Measurements from ENCODE around the gene C14orf93.

Gene C14orf93

DNA sequence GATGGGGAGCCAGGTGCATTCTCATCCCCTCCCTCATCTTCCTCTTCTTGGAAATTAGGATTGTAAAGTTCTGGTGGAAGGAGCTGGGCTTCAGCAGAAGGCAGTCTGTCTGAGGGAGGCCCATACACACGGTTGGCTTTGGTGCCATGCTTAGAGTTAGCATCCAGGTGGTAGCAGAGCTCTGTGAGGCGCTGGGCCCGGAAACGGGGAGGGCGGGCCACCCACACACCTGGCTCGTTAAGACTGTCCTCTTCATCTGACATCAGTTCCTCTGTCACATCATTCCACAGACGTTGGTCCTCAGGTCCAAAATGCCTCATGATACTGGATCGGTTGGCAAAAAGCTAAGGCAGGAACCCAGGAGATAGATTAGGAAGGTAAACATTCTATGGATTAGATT lies 22.7 kb downstream of the C14orf93 start:
- H3K4me3 ChIP-seq (ENCODE audit: low read depth, low read length) = no peak overlapping the region
- DNase-seq (ENCODE audit: low read depth) = no peak
- TF ChIP-seq, protein P1, sequence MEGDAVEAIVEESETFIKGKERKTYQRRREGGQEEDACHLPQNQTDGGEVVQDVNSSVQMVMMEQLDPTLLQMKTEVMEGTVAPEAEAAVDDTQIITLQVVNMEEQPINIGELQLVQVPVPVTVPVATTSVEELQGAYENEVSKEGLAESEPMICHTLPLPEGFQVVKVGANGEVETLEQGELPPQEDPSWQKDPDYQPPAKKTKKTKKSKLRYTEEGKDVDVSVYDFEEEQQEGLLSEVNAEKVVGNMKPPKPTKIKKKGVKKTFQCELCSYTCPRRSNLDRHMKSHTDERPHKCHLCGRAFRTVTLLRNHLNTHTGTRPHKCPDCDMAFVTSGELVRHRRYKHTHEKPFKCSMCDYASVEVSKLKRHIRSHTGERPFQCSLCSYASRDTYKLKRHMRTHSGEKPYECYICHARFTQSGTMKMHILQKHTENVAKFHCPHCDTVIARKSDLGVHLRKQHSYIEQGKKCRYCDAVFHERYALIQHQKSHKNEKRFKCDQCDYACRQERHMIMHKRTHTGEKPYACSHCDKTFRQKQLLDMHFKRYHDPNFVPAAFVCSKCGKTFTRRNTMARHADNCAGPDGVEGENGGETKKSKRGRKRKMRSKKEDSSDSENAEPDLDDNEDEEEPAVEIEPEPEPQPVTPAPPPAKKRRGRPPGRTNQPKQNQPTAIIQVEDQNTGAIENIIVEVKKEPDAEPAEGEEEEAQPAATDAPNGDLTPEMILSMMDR (IDR thresholded peaks at IDR 0.05; ENCODE audit: low read depth, low read length, missing control alignments) = no peak

DNA sequence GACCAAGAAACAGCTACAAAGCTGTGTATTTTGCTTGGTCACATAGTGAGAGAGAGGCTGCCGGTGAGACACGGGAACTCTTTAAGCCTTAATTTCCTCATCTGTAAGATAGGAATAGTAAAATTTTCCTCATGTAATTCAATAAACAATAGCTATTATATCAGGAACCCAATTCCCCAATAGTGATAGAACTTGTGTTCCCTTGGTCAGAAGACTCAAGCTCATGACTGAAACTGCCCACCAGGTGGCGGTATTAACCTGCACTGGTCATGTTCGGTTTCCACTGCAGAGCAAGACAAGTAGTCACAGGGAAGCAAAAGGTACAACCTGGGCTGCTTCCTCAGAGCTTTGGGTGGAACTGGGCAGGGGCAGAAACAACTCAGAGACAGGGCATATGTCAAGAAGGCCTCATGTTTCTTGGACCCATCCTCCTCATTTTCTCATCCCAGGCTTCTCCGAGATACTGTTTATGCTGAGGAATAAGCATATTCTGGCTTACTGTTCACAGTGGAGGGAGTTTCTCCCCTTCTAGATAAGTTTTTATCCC lies 23.4 kb downstream of the C14orf93 start:
- DNase-seq (ENCODE audit: low read depth) = peak; percentile 69
- no peak overlapping the region for H3K4me3 ChIP-seq (ENCODE audit: low read depth, low read length)
- TF ChIP-seq, protein P1 (IDR thresholded peaks at IDR 0.05; ENCODE audit: low read depth, low read length, missing control alignments) = peak; percentile 80

DNA sequence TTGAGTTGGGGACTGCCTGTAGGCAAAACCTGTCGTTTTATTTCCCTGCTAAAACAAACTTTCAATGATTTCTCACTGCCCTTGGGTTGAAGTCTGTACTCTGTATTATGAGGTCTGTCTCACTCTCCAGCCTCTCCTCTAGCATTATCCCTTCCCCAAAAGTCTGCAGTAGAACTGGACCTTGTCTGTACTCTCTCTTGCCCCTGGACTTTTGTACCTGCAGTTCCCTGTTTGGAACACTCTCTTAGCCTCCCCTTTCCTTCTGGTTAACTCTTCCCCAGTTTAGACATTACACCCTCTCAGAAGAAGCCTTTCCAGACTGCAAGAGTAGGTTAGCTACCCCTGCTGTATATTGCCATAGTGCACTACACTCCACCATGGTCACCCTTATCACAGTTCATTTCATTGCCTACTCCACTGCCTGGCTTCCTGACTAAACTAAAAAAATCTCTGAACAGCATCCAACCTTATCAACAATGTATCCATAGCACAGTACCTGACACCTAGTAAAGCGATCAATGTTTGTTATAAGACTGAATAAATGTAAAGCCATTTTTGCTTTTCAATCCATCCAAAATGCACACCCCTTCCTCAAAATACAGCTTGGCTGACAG lies 23.9 kb downstream of the C14orf93 start:
- no peak for DNase-seq (ENCODE audit: low read depth)
- TF ChIP-seq, protein P1 (IDR thresholded peaks at IDR 0.05; ENCODE audit: low read depth, low read length, missing control alignments) = peak; percentile 5
- no peak overlapping the region for H3K4me3 ChIP-seq (ENCODE audit: low read depth, low read length)

DNA sequence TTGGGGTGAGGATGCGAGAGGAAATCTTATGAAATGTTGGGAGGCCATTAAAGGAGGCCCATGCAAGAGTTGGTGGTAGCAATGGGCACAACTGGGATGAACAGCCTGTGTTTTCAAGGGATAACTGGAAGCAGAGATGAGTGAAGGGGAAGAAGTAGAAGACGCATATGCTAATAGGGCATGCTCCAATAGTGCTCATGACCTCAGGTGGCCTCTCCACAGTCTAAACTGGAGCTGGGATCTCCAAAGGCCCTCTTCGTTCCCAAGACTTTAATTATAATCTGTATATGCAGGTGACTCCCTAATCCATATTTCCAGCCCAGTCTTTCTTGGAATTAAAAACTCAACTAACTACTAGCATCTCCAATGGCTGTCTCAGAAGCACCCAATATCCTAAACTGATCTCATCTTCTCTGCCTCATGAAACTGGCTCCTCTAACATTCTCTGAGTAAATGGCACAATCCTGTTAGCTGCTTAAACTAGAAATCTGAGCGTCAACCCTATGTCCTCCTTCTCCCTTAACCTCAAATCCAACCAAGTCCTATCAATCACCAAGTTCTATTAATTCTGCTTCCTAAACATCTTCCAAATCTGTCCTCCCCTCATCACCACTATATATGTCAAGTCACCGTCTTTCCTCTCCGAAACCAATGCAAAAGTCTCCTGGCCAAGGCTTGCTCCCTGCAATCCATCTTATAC lies 24.8 kb downstream of the C14orf93 start:
- DNase-seq (ENCODE audit: low read depth) = no peak
- no peak overlapping the region for H3K4me3 ChIP-seq (ENCODE audit: low read depth, low read length)
- TF ChIP-seq, protein P1 (IDR thresholded peaks at IDR 0.05; ENCODE audit: low read depth, low read length, missing control alignments) = no peak

DNA sequence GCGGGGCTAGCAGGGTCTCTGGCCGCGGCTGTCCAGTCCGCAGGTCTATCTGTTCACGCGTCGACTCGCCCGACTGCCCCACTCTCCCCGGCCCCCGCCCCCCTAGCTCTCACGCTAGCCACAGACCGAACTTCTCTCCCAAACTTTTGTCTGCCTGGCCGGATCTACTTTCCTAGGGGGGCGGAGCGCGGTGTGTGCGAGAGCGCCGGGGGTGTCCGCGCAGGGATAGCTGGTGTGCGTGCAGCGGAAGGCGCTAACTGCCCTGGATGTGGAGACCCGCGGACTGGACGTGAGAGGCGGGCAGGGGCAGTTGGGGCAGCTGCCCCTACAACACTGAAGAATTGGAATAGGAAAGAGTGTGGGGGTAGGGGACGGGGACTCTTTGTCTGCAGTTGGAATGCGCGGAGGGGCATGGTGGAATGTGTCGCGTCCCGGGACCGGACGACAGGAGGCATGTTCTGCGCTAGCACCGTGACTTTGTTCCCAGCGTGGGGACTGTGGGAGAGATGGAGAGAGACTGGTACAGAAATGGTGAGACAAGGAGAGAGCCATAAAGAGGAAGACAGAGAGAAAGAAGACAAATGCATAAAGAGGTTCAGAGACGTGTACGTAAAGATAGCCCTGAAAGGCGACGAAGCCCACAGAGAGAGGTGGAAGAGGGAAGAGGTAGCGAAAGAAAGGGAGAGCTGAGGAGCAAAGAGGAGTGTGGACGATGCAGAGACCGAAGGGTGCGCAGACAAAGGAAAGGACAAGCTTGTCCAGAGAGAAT lies 27.3 kb downstream of the C14orf93 start, which contains the start of gene AJUBA:
TSS of gene AJUBA (minus strand) at position 75 of the 769 bp plus-strand sequence. CDS start 285 bp downstream, outside the sequence.
- TF ChIP-seq, protein P1 (IDR thresholded peaks at IDR 0.05; ENCODE audit: low read depth, low read length, missing control alignments) = peak; percentile 1
- DNase-seq (ENCODE audit: low read depth) = peak; percentile 50
- H3K4me3 ChIP-seq (ENCODE audit: low read depth, low read length) = peak within 1 kb of the TSS; percentile 79

DNA sequence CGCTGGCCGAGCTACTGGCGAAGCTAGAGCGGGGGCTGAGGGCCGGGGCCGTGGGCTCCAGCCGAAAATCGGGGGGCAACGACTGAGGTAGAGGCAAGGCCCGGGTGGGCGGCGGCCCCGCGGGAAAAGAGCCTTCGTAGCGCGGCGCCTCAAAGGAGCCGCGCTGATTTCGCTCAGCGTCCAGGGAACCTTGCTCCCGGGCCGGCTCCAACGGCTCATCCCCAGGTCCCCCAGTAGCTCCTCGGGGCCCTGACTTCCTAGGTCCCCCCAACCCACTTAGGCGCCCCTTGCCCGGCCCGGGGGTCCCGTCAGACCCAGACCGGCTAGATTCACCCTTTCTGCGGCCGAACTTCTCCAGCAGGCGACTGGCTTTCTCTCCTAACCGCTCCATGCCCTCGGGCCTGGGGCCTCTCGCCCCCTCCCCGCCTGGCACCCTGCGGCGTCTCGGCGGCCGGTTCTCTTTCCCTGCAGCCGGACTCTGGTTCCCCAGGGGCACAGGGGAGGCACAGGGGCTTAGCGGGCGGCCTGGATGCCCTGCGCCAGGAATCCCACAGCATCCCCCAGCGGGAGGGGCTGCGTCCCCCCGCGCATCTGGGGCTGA lies 28.0 kb downstream of the C14orf93 start:
- no peak for DNase-seq (ENCODE audit: low read depth)
- TF ChIP-seq, protein P1 (IDR thresholded peaks at IDR 0.05; ENCODE audit: low read depth, low read length, missing control alignments) = no peak
- peak overlapping the region; percentile 79 for H3K4me3 ChIP-seq (ENCODE audit: low read depth, low read length)

Measured in GM12864 (cell line).